GM23338 (cell line): ENCODE data around the gene TSPAN19. TPM values are rescaled to one million over a fixed set of nuclear protein-coding genes. Genes with fewer than 3 reads are reported as not detected.

Source experiments
- polyA plus RNA-seq: library from polyadenylated mRNA; unstranded; fragments of >200 nt; fragmentation: Nextera tagmentation; extraction: Ambion mirVana; gene quantifications from 2 replicates; pipeline ENCODE4 v1.2.1, GENCODE V29; 2016
- total RNA-seq: library from RNA; depleted of rRNA; stranded (reverse); fragments of >200 nt; shearing (Covaris generic); gene quantifications from 2 replicates; pipeline ENCODE4 v1.2.3, GENCODE V29; 2014; rRNA removed

Gene TSPAN19
- total and polyA plus RNA-seq, 2 experiments from 2014 or later = 0.44 to 0.80 TPM

Other genes with a start within 250 kb of the TSPAN19 start
- gene SLC6A15, start 123.5 kb downstream of the TSPAN19 start, total RNA-seq = 22.9 and 27.9 TPM in 2 replicates
- gene SLC6A15, start 123.5 kb downstream of the TSPAN19 start, polyA plus RNA-seq = 11.7 and 12.1 TPM in 2 replicates
- 0.47 and 1.4 TPM in 2 replicates for gene LRRIQ1, start 74 bp upstream of the TSPAN19 start, total RNA-seq
- 3.2 and 4.0 TPM in 2 replicates for gene LRRIQ1, start 74 bp upstream of the TSPAN19 start, polyA plus RNA-seq
- gene ALX1, start 243.9 kb upstream of the TSPAN19 start, total RNA-seq = 0.49 and 1.2 TPM in 2 replicates
- 0.70 and 1.1 TPM in 2 replicates for gene ALX1, start 243.9 kb upstream of the TSPAN19 start, polyA plus RNA-seq